Nephron progenitor cell (in vitro differentiated cells): ENCODE results near the gene IFNL2.

Source experiments
- DNase-seq: peaks from one replicate; pipeline ENCODE4 v3.0.0; 2021
- H3K27ac Mint-ChIP-seq: 2 replicates; pipeline ENCODE4 v1.8.0; 2021; ENCODE audit warnings: mild to moderate bottlenecking, moderate library complexity, mixed read lengths
- H3K27me3 Mint-ChIP-seq: 2 replicates; pipeline ENCODE4 v1.8.0; 2021; ENCODE audit warnings: mild to moderate bottlenecking, low read depth, mixed read lengths; ENCODE audit not compliant: poor library complexity
- H3K36me3 Mint-ChIP-seq: 2 replicates; pipeline ENCODE4 v1.8.0; 2021; ENCODE audit warnings: low read depth, mixed read lengths
- H3K4me1 Mint-ChIP-seq: 2 replicates; pipeline ENCODE4 v1.8.0; 2021; ENCODE audit warnings: mixed read lengths
- H3K4me3 Mint-ChIP-seq: 2 replicates; pipeline ENCODE4 v1.8.0; 2021; ENCODE audit warnings: mild to moderate bottlenecking, moderate library complexity, mixed read lengths
- H3K9me3 Mint-ChIP-seq: 2 replicates; pipeline ENCODE4 v1.8.0; 2021; ENCODE audit warnings: mild to moderate bottlenecking, moderate library complexity, mixed read lengths
- CTCF ChIP-seq: fragments of 200-600 bp; sonication (generic); IDR thresholded peaks from 2 replicates; pipeline ENCODE4 v1.5.0; 2021; ENCODE audit warnings: antibody characterized with exemption

Gene IFNL2

GRCh38 chr19:39246951-39247669 lies 21.1 kb upstream of the IFNL2 start:
- Mint-ChIP-seq H3K9me3 (no peaks in the 10 kb centered on the region), H3K27me3 (peaks cover 84% of the 10 kb centered on the region), H3K4me3 (peak overlapping the region; percentile 18), H3K4me1 (peaks cover 7% of the 10 kb centered on the region), H3K27ac (no peak overlapping the region), H3K36me3 (no peaks in the 10 kb centered on the region)
- TF ChIP-seq CTCF: no peak
- DNase-seq: peak; percentile 62

DNA sequence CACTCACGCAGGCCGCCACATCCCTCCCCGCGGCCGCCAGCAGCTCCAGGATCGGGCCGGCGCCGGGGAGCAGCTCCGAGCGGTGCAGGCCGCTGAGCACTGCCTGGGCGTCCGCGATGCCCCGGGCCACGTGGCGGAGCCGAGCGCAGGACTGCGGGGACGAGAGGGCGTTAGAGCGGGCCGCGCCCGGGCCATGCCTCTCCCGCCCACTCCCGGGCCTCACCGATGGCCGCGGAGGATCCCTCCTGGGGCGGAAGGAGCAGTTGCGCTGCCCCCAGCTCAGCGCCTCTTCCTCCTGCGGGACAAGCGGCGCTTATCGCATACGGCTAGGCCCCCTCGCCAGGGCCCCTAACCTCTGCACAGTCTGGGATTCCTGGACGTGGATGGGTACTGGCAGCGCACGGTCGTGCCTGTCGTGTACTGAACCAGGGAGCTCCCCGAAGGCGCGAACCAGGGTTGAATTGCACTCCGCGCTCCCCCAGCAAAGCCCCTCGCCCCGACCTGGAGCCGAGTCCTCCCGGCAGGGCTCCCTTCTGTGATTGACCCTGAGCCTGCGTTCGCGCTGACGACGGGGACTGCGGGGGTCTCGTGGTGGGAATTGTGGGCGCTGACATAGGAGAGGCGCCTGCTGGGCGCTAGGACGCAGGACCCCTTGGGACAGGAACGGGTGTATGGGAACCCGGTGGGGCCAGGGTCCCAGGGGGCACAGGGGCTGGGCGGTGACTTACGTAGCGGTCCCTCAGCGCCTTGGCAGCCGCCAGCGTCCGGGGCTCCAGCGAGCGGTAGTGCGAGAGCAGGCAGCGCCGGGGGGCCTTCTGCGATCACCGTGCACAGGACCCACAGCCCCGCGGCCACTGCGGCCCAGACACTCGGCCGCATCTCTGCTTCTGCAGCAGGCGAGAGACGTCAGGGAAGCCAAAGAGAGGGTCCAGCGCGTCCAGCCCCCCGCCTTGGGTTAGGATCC lies 20.2 kb upstream of the IFNL2 start:
- Mint-ChIP-seq H3K36me3 (no peaks in the 10 kb centered on the region), H3K9me3 (no peaks in the 10 kb centered on the region), H3K4me1 (peaks cover 7% of the 10 kb centered on the region), H3K4me3 (no peak overlapping the region), H3K27ac (no peak overlapping the region), H3K27me3 (peaks cover 88% of the 10 kb centered on the region)
- no peak for TF ChIP-seq CTCF
- peak; percentile 60 for DNase-seq

DNA sequence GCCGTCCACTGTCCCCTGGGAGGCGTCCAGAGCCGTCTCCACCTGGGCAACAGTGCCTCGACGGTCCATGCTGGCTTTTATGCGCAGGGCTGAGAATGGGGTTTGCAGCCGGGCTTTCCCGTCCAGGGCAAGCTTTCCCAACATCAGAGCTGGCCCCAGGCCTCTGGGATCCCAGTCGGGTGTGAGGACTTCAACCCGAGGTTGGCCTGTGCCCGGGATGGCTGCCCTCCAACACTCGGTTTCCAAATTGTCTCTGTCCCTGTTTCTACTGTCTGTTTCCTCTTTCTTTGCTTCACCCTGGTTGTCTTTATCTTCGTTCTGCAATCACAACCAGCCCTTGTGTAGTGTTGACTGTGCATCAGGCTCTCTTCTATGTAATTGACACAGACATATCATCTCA lies 19.4 kb upstream of the IFNL2 start, which contains the start of gene IFNL4:
Gene IFNL4, minus strand, starts transcription at position 51 of the 400 bp plus-strand sequence.
- Mint-ChIP-seq H3K27me3 (peaks cover 89% of the 10 kb centered on the region), H3K4me3 (peak within 1 kb of the TSS; percentile 39), H3K9me3 (no peaks in the 10 kb centered on the region), H3K27ac (no peak within 1 kb of the TSS), H3K4me1 (no peaks in the 10 kb centered on the region), H3K36me3 (no peaks in the 10 kb centered on the region)
- TF ChIP-seq CTCF: no peak
- DNase-seq: no peak

- no peak overlapping the region for H3K27ac Mint-ChIP-seq
- H3K36me3 Mint-ChIP-seq: no peaks in the 10 kb centered on the region
- TF ChIP-seq CTCF: no peak
- no peak for DNase-seq
- no peaks in the 10 kb centered on the region for H3K9me3 Mint-ChIP-seq
- no peaks in the 10 kb centered on the region for H3K4me1 Mint-ChIP-seq
- H3K27me3 Mint-ChIP-seq: peaks cover 85% of the 10 kb centered on the region
- no peak overlapping the region for H3K4me3 Mint-ChIP-seq
Observed at GRCh38 chr19:39251081-39251480, 17.1 kb upstream of the IFNL2 start.

DNA sequence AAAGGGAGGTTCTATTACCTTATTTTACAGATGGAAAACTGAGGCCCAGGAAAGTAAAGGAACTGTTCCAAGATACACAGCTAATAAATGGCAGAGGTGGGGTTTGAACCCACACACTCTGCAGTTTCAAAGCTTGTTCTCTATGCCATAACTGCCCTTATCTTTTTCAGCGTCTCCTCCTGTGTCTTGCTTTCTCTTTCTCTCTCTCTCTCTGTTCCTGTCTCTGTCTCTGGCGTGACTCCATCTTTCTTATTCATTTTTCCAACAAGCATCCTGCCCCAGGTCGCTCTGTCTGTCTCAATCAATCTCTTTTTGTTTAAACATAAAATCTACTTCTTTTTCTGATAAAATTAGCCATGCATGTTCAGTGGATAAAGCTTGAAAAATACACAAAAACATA lies 16.4 kb upstream of the IFNL2 start:
- peaks cover 90% of the 10 kb centered on the region for H3K27me3 Mint-ChIP-seq

More for the DNA sequence above, 16.4 kb upstream of the IFNL2 start:
- H3K36me3 Mint-ChIP-seq: no peaks in the 10 kb centered on the region
- H3K27ac Mint-ChIP-seq: peak overlapping the region; percentile 6
- H3K4me1 Mint-ChIP-seq: no peaks in the 10 kb centered on the region
- no peak for TF ChIP-seq CTCF
- H3K9me3 Mint-ChIP-seq: no peaks in the 10 kb centered on the region
- DNase-seq: no peak
- H3K4me3 Mint-ChIP-seq: no peak overlapping the region
